Measurements from ENCODE around the gene FADS1. TPM values are rescaled to one million over a fixed set of nuclear protein-coding genes. Genes with fewer than 3 reads are reported as not detected.

Gene FADS1
- total RNA-seq, 1 donor from 2014 or later = 24.1 TPM

DNA sequence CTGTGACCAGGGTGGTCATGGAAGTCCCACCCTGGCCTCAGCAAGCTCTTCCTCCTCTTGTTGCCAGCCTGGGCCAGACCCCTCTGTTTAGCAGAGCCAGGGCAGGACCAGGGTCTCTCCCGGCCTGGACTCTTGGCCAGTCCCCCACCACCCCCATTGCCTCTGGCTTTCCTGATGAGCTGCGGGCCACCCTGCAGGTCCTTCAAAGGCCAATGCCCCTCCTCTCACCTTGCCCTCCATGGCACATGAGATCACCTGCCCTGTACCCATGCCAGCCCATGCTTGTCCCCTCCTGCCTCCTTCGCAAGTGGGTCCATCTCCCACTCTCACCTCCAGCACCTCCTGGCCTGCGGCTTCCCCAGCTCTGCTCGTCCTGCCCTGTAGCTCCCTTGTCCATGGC is 21.7 kb upstream of the FADS1 start:
- Histone ChIP-seq H3K27ac (replicated peaks) (no peak overlapping the region), H3K9me3 (replicated peaks) (no peaks in the 10 kb centered on the region), H3K27me3 (ENCODE audit: low read depth) (no peaks in the 10 kb centered on the region), H3K4me1 (peaks cover 44% of the 10 kb centered on the region), H3K36me3 (peaks cover 16% of the 10 kb centered on the region), H3K4me3 (no peak overlapping the region)
- TF ChIP-seq, protein P1, sequence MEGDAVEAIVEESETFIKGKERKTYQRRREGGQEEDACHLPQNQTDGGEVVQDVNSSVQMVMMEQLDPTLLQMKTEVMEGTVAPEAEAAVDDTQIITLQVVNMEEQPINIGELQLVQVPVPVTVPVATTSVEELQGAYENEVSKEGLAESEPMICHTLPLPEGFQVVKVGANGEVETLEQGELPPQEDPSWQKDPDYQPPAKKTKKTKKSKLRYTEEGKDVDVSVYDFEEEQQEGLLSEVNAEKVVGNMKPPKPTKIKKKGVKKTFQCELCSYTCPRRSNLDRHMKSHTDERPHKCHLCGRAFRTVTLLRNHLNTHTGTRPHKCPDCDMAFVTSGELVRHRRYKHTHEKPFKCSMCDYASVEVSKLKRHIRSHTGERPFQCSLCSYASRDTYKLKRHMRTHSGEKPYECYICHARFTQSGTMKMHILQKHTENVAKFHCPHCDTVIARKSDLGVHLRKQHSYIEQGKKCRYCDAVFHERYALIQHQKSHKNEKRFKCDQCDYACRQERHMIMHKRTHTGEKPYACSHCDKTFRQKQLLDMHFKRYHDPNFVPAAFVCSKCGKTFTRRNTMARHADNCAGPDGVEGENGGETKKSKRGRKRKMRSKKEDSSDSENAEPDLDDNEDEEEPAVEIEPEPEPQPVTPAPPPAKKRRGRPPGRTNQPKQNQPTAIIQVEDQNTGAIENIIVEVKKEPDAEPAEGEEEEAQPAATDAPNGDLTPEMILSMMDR (IDR thresholded peaks at IDR 0.05; ENCODE audit: borderline replicate concordance) = no peak
- DNase-seq = no peak
- intact Hi-C loops (cut with micrococcal nuclease) = no loop called here

DNA sequence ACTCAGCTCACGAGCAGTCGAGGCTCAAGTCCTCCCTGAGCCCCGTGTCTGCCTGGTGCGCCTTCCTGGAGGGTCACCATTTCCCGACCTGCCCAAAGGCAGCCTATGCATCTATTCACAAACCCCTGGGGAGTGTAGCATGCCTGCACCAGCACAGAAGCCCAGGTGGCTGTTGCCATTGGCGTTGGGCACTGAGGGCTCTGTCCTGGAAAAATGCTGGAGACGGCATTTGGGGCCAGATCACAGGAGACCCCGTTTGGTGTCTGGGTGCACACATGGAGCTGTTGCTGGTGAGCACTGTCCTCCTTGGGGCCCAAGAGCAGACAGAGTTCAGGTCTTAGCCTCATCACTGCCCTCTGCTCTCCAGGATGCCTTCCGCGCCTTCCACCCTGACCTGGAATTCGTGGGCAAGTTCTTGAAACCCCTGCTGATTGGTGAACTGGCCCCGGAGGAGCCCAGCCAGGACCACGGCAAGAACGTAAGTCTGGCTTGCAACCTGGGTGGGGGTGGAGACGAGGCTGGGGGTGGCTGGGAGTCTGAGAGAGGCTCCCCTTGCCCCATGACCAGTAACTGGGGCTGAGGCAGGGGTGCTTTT is 20.7 kb upstream of the FADS1 start:
- no peak for DNase-seq
- intact Hi-C loops (cut with micrococcal nuclease) = no loop called here
- peaks cover 12% of the 10 kb centered on the region for H3K36me3 ChIP-seq

DNA sequence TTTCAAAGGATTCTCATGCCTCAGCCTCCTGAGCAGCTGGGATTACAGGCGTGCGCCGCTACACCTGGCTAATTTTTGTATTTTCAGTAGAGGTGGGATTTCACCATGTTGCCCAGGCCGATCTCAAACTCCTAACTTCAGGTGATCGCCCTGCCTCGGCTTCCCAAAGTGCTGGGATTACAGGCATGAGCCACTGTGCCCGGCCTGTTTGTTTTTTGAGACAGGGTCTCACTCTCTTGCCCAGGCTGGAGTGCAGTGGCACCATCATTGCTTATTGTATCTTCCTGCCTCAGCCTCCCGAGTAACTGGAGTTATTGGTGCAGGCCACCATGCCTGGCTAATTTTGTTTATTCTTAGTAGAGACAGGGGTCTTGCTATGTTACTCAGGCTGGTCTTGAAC is 19.4 kb upstream of the FADS1 start:
- H3K27me3 ChIP-seq (ENCODE audit: low read depth) = no peaks in the 10 kb centered on the region
- peaks cover 52% of the 10 kb centered on the region for H3K4me1 ChIP-seq
- peaks cover 9% of the 10 kb centered on the region for H3K36me3 ChIP-seq
- no peak overlapping the region for H3K4me3 ChIP-seq
- TF ChIP-seq, protein P1 (IDR thresholded peaks at IDR 0.05; ENCODE audit: borderline replicate concordance) = no peak
- H3K9me3 ChIP-seq (replicated peaks) = no peaks in the 10 kb centered on the region
- no peak for DNase-seq
- H3K27ac ChIP-seq (replicated peaks) = peak overlapping the region; percentile 76
- intact Hi-C loops (cut with micrococcal nuclease) = no loop called here

More for the DNA sequence above, 20.7 kb upstream of the FADS1 start:
- no peaks in the 10 kb centered on the region for H3K9me3 ChIP-seq (replicated peaks)
- H3K4me1 ChIP-seq = peaks cover 51% of the 10 kb centered on the region
- H3K27me3 ChIP-seq (ENCODE audit: low read depth) = no peaks in the 10 kb centered on the region
- TF ChIP-seq, protein P1 (IDR thresholded peaks at IDR 0.05; ENCODE audit: borderline replicate concordance) = no peak
- no peak overlapping the region for H3K4me3 ChIP-seq
- H3K27ac ChIP-seq (replicated peaks) = no peak overlapping the region

DNA sequence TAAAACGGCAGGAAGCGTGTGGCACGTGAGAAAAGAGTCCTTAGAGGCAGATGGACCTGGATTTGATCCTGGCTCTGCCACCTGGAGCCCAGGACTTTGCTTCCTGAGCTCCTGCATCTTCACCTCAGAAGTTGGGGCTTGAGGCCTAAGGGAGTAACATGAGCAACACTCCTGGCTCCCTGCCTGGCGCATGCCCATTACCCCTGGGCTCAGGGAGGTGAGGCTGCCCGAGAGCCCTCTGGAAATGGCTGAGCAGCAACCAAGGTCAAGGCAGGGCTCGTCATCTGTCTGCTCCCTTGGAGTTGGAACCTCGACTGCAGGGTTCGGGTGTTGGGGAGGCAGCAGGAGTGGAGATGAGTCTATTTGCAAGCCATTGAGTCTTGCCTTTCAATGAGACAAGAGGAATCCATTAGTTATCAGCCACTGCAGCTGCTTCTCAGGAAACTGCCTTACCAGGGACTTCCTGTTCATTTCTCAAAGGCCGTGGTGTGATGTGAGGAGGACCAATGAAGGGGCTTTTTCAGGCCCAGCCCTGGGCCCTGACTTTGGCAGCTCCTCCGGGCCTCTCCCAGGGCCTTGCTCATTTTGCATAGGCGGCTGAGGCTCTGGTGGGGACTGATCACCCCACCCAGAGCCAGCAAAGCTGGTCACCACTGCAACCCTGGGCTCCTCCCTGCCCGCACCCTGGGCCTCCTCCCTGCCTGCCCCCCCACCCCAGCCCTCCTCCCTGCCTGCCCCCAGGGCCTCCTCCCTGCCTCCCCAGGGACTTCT is 17.7 kb upstream of the FADS1 start:
- DNase-seq = peak; percentile 51
- peaks cover 66% of the 10 kb centered on the region for H3K4me1 ChIP-seq
- no peaks in the 10 kb centered on the region for H3K27me3 ChIP-seq (ENCODE audit: low read depth)
- H3K9me3 ChIP-seq (replicated peaks) = no peaks in the 10 kb centered on the region
- H3K4me3 ChIP-seq = no peak overlapping the region
- TF ChIP-seq, protein P1 (IDR thresholded peaks at IDR 0.05; ENCODE audit: borderline replicate concordance) = no peak
- no peaks in the 10 kb centered on the region for H3K36me3 ChIP-seq
- peak overlapping the region; percentile 76 for H3K27ac ChIP-seq (replicated peaks)
- intact Hi-C loops (cut with micrococcal nuclease) = no loop called here

DNA sequence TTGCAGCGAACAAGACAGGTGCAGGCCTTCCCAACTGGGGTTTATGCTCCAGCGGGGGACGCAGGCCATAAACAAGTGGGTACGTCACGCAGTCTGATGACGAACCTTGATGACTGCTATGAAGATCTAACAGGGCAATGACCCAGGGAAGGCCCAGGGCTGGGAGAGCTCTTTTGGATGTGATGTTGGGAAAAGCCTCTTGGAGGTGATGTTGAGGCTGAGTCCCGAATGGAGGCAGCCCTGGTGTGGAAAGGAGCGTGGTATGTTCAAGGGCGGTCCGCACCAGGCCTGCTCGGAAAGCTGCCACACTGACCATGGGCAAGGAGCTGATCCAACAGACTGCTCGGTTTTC is 17.1 kb upstream of the FADS1 start:
- DNase-seq = no peak
- Histone ChIP-seq H3K4me3 (no peak overlapping the region), H3K27me3 (ENCODE audit: low read depth) (no peaks in the 10 kb centered on the region), H3K27ac (replicated peaks) (peak overlapping the region; percentile 76), H3K4me1 (peaks cover 72% of the 10 kb centered on the region), H3K9me3 (replicated peaks) (no peaks in the 10 kb centered on the region), H3K36me3 (no peaks in the 10 kb centered on the region)
- intact Hi-C loops (cut with micrococcal nuclease) = no loop called here
- TF ChIP-seq, protein P1 (IDR thresholded peaks at IDR 0.05; ENCODE audit: borderline replicate concordance) = no peak

All from left ventricle myocardium inferior (tissue), 1 donor.